GM19240 (cell line): ENCODE results near the gene SCG5.

Source experiments
- DNase-seq: peaks from one replicate; pipeline ENCODE4 v3.0.0; 2011; ENCODE audit warnings: low spot score; ENCODE audit not compliant: insufficient read length

SCG5 gene

GRCh38 chr15:32659340-32660155, 18.0 kb downstream of the SCG5 start:
- no peak for DNase-seq

DNA sequence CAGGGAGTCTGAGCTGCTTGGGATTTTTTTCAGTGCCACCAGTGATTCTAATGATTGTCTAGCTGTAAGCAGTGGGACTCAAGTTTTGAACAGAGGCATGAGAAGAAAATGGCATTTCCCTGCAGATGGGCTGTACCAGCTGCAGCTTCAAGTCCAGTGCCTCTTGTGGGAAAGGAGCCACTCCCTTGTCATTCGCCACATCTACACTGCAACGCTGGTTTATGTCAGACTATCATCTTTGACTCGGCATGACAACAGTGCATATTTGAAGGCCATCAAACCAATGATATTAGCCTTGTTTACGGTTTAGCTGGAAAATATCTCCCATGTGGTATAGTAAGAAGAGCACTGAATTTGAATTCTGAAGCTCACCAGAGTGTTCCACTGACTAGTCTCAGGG, 22.2 kb downstream of the SCG5 start:
- no peak for DNase-seq

DNA sequence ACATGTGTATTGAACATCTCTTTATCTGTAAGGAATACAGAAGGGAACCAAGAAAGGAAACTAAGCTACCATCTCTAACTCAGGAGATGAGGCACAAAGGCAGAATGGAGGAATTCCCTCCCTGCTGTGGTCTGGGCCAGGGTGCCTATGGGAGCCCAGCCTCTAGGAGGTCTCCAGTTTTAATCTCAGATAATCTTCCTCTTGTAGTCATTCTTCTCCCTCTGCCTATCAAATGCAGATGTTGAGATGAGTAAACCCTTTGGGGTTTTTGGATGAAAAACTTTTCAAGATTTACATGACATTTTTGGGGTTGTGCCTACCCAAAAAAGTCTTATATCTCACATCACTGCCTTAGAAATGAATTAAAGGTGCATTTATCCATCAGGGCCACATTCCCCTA, 23.3 kb downstream of the SCG5 start:
- no peak for DNase-seq

DNA sequence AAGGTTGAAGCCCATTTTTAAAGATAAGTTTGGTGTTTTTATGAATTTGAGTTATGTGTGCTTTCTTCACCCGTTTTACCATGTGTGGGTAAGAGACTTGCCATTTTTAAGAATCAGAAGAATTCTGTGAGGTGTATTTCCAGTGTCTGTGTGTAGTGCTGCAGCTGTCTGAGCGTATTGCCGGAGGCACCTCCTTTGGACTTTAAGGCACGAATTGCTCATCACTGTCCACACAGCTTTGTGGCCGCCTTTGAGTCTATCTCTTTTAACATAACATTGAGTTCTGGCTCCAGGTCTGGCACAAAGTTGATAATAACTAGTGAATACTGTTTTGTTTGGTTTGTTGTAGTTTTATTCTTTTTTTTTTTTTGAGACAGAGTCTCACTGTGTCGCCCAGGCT, 25.8 kb downstream of the SCG5 start:
- no peak for DNase-seq

GRCh38 chr15:32668942-32669341, 27.4 kb downstream of the SCG5 start:
- no peak for DNase-seq

- no peak for DNase-seq
Observed at GRCh38 chr15:32669896-32670611, 28.5 kb downstream of the SCG5 start.

DNA sequence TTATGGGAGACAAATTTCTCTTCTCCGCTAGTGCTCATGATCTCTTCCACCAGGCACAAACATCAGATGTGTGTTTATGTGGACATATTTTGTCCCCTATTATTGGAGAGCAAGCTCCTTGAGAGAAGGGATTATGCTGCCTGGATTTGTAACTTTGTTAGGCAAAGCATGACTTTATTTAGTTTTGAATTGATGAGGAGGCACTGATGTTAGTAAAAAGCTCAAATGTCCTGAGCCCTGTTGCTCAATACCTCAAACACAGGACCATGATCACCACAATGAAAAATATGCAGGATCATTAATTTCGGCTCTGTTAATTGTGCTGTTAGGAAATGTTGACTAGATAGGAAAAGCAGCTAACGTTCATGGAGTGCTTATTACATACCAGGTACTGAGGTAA, 29.1 kb downstream of the SCG5 start:
- no peak for DNase-seq

- DNase-seq = no peak
Observed at GRCh38 chr15:32671339-32672325, 30.1 kb downstream of the SCG5 start.

GRCh38 chr15:32674681-32675080, 33.2 kb downstream of the SCG5 start:
- no peak for DNase-seq

GRCh38 chr15:32675466-32675865, 34.0 kb downstream of the SCG5 start:
- DNase-seq = no peak

GRCh38 chr15:32676169-32676568, 34.7 kb downstream of the SCG5 start:
- DNase-seq = no peak

DNA sequence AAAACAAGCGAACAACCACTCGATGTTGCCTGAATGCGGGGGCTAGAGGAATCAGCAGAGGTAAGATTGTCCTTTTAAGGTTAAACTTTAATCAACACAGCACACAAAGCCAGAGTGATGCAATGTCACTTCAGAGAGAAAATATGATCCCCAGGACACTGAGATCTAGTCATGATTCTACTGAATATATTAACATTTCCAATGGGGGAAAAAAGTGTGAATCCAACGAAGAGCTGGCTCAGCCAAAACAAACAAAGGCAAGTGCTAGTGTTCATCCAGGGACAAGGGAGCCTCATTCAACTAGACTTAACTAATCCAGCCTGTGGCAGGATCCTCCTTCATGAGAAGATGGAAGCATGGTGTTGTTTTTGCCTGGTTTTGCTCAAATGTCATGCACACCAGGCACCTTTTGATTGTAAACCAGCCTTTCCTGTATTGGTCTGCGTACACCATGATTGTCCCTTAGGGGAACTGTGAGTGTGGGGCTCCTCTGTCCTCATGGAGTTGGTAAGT, 35.8 kb downstream of the SCG5 start:
- DNase-seq = no peak

- DNase-seq = no peak
Observed at GRCh38 chr15:32679298-32679690, 37.8 kb downstream of the SCG5 start.

DNA sequence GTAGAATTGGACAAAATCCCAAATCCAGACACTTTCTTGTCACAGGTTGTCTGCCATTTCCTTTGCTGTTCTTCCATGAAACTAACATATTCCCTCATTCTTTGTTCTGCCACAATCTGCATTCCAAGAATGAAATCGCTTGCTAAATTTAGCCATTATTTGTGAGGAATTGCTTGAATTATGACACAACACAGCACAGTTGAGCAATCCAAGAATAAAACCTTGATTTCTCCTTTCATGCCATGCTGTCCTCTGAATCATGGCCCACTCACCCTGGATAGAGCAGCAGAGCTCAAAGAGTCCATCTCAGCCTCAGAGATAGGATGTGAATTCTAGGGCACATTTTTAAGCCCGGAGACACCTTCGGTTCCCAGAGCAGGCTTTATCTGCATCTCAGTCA, 41.1 kb downstream of the SCG5 start:
- no peak for DNase-seq

GRCh38 chr15:32682977-32683630, 41.6 kb downstream of the SCG5 start:
- DNase-seq = no peak

GRCh38 chr15:32683906-32684584, 42.5 kb downstream of the SCG5 start:
- DNase-seq = no peak

DNA sequence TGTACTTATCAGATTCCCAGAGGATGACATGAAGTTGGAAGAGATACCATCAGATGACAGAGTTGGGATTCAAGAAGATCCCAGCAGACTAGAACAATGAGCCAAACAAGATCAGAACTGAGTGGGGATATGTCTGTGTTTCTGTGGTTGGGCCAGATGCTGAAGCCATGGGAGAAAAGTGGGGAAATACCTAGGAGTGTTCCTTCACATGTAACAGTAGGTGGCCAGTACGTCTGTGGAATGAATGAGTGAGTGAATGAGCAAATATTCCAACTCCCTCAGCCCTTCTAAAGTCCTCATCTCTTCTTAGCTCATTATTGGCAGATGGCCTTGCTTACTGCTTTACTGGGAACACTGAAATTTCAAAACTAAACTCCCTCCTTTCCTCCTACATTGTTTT, 44.1 kb downstream of the SCG5 start:
- DNase-seq = no peak

DNA sequence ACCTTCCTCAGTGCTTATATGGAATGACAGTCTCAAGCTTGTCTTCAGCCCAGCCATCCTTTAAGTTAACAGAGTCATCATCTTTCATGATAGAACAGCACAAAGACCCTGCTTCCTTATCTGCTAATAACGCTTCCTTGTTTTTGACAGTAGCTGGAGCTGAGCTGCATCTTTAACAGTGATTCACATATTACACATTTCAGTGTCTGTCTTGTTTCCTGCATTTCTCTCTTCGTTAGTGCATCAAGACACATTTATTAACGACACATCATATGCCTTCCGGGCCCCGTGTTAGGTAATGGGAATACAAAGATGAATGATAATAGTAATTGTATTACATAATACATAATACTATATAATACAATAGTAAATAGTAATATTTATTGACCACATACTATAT, 46.0 kb downstream of the SCG5 start:
- no peak for DNase-seq

- no peak for DNase-seq
Observed at GRCh38 chr15:32688151-32688639, 46.7 kb downstream of the SCG5 start.
